Right kidney (tissue), 1 donor: ENCODE measurements around the gene VSTM2B.
"Not testable (repeated sequence)": the region's sequence is repeated elsewhere in the genome, so short reads cannot be mapped to it uniquely, and the experiment has no call there.

Experiments used
- DNase-seq: peaks from one replicate; pipeline ENCODE4 v3.0.0-alpha.2; 2016

The VSTM2B gene

GRCh38 chr19:29547361-29547960, 21.7 kb downstream of the VSTM2B start:
- DNase-seq = no peak

- no peak for DNase-seq
Observed at GRCh38 chr19:29547981-29548380, 22.2 kb downstream of the VSTM2B start.

DNA sequence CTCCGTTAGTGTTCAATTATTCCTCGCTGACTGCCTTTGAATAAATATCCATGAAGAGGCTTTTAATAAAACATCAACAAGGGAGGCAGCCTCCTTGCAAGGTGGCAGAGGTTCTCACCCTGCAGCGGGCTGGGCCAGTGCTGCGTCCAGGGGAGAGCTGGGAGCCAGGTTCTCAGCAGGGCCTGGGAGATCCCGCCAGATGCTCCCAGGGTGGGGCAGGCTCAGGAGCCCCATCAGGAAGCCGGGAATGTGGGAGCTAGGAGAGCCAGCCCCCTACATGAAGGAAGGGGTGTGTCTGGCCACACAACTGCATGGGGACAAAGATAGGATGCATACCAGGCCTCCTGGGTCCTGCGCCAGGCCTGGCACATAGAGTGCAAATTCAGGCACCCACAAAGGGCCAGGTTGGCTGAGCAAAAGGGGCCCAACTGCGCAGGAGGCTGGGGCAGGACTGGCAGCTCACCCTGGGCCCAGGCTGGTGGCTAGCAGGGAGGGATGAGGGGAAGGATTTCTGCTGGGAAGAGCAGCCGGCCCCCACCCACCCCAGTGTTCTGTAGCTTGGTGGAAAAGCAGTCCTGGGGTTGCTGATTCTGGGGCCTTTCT, 22.8 kb downstream of the VSTM2B start:
- DNase-seq = no peak

- no peak for DNase-seq
Observed at GRCh38 chr19:29549105-29550070, 23.6 kb downstream of the VSTM2B start.

DNA sequence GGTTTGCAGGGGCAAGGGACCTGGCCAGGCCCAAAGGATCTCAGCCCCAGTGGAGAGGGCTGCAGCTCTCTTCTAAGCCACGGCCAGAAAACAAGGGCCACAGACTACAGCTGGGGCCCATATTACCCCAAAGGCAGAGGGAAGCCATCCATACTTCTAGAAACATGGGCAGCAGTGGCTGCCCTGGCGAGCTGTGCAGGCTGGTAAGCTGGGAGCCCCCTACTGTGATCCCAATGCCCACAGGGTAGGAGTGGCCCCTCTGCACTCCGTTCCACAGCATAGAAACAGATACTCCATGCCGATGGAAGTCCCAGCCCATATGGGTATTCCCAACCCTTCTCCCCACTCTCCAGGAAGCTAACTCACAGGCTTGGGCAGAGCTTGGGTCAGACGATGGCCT, 25.1 kb downstream of the VSTM2B start:
- DNase-seq = no peak

DNA sequence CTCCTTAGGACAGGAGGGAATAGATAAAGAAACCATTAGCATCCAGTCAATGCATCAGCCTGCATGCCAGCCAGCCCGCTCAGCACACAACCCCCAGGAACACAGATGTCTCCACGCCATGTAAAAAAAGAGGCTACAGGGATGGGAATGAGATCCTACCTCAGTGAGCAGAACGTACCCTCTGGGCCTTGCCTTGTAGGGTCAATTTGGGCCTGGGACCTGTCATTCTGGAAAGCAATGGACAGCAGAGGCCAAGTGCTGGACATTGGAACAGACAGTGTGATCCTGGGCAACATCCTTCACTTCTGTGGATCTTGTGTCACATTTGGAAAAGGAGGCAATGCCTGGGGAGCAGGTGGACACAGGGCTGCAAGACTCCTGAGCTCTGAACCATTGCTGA, 26.0 kb downstream of the VSTM2B start:
- no peak for DNase-seq

- no peak for DNase-seq
Observed at GRCh38 chr19:29552454-29553280, 26.9 kb downstream of the VSTM2B start.

DNA sequence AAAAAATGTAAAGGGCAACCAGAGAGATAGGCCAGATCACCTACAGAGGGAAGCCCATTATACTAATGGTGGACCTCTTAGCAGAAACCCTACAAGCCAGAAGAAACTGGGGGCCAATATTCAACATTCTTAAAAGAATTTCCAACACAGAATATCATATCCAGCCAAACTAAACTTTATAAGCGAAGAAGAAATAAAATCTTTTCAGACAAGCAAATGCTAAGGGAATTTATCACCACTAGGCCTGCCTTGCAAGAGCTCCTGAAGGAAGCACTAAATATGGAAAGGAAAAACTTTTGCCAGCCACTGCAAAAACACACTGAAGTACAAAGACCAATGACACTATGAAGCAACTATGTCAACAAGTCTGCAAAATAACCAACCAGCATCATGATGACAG, 28.4 kb downstream of the VSTM2B start:
- DNase-seq = no peak

DNA sequence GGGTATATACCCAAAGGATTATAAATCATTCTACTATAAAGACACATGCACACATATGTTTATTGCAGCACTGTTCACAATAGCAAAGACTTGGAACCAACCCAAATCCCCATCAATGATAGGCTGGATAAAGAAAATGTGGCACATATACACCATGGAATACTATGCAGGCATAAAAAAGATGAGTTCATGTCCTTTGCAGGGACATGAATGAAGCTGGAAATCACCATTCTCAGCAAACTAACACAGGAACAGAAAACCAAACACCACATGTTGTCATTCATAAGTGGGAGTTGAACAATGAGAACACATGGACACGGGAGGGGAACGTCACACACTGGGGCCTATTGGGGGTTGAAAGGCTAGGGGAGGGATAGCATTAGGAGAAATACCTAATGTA, 33.3 kb downstream of the VSTM2B start:
- DNase-seq = not testable (repeated sequence)

GRCh38 chr19:29559743-29560142, 33.9 kb downstream of the VSTM2B start:
- DNase-seq = no peak

DNA sequence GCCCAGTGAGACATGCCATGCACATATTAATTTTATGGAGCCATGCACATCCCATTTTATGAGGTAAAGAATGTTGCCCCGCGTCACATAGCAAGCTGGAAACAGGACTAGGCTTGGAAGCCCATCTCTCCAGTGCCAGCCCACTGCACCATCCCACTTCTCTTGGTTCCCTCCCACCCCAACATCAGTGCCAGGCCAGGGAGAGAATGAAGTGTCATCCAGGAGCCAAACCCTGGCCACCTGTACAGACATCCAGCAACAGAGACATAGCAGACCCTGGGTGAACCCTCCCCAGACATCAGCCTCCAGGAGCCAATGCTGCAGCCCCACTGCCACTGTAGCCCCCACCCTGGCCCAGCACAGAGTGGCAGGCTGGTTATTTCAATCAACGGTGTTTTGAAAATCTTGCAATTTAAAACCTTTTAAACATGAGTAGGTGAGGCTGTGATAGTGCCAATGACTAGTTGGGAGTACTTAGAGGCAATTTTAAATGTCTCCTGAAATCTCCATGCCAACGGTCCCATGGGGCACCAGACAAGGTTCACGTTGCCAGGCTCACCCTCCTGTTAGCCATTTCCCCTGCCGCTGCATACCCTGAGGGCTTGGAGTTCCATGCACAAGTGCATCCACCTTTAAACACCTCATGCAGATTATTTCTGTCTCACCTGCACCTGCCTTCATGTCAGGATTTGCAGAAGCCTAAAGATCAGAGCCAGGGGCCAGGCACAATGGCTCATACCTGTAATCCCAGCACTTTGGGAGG, 34.7 kb downstream of the VSTM2B start:
- DNase-seq = no peak

DNA sequence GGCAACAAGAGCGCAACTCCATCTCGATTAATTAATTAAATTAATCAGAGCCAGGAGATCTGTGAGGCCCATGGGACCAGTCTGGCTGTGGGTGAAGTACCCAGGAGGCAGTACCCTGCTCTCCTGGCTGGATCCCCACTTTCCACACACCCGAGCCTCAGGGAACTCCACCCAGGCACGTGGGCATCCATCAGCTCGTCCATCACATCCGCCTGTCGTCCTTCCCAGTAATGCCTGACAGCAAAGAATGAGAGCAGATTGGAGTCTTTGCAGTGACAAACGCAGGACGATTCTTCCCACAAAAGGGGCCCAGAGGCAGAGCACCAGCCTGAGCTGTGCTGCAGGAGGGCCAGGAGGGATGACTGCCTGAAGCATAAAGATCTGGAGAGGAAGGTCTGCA, 35.8 kb downstream of the VSTM2B start:
- DNase-seq = no peak

DNA sequence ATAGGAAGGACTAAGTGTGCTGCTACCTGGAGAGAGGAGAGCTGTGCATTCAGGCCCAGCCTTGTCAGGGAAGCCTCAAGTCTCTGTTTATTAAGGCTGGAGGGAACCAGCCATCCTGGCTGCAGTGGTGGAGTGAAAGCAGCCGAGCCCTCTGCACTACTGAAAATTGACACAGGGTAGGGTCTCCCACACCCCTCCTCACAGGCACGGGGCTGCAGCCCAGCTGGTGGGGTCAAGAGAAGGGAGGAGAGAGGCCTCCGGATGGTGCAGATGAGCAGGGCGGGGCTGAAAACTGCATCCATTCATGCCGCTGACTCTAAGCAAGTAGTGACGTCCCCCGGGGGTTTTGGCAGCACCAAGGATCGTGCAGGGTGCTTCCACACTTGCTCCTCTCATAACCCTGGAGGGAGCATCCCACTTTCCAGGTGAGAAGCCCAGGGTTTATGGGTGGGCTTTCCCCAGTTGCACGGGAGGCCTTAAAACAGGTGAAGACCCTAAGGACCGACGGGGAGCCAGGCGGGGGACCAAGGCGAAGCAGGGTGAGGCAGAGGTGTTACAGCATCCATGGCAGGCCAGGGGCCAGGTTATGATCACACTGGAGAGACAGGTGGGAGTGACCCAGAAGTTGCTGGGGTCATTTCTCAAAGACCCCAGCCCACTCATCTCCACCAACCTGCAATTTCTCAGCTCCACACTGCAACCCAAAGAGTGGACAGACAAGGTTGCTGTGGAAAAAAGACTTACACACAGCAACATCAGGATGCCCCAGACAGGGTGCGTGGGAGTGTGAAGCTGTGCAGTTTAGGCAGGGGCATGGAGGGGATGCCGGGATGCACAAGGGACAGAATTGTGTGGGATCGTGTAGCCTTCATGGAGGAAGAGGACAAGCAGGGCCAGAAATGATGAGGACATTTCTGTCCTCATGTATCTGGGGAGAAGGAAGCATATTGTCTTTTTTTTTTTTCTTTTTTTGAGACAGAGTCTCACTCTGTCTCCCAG, 36.8 kb downstream of the VSTM2B start:
- no peak for DNase-seq

DNA sequence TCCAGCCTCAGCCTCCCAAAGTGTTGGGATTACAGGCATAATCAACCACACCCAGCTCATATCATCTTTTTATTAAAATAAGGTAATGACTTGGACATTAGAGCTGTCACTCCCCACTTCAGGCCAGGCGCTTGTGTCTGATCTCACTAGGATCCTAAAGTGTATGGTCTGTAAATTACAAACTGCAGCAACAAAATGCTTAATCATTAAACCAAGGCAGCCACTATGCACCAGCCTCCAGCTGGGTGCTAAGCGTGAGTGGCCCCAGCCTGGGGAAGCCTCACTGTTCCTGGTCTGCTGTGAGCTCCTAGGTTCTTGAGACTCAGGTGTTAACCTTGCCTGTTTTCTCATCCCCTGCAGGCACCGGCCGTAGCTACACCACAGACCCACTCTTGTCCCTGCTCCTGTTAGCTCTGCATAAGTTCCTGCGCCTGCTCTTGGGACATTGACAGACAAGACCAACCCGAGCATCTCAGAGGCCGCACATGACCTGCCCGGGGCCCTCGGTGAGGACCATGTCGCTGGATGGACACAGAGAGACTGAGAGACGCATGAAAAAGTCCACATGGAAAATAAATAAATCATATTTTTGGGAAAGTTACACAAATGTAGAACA, 37.8 kb downstream of the VSTM2B start:
- no peak for DNase-seq

DNA sequence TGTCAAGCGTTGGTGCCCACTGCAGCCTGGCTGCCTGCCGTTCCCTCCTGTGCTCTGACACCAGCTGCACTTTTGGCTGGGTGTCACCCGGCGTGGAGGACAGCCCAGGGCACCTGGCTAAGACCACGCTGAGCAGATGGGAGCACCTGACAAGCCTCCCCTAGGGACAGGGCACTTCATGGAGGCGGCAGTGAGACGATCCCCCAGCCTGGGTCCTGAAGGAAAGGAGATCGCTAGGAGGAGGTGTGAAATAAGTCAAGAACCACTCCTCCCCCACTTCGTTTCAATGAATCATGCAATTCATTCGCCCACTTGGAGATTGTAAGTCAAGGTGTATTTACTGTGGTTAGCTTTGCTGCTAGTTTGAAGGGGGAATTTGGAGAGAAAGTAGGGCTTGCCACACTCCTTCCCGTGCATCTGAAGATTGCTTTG, 38.8 kb downstream of the VSTM2B start:
- DNase-seq = no peak

DNA sequence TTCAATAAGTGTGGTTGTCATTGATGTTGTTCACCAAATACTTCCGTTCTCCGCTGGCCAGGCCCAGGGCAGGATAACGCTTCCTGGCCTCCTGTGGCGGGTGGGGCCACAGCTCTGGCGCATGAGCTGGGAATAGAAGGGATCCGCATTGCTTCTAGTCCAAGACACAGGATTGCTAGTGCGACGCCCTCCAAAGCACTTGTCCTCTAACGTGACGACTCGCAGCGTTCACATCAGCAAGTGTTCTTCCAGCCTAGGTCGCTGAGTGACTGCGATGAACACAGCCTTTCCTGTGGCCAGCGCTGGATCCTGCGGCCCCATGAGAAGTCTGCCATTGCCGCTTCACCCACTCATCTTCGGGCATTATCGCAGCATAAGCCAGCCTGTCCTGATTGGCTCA, 39.4 kb downstream of the VSTM2B start:
- DNase-seq = no peak

DNA sequence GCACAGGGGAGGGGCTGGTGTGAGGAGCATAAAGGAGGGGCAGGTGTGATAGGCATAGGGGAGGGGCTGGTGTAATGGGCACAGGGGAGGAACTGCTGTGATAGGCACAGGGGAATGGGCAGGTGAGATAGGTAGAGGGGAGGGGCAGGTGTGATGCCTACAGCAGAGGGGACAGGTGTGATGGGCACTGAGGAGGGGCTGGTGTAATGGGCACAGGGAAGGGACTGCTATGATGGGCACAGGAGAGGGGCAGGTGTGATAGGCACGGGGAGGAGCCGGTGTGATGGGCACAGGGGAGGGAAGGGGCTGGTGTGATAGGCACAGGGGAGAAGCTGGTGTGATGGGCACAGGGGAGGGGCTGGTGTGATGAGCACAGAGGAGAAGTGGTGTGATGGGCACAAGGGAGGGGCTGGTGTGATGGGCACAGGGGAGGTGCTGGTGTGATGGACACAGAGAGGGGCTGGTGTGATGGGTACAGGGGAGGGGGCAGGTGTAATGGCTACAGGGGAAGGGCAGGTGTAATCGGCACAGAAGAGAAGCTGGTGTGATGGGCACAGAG, 40.8 kb downstream of the VSTM2B start:
- no peak for DNase-seq

- no peak for DNase-seq
Observed at GRCh38 chr19:29567366-29567915, 41.6 kb downstream of the VSTM2B start.
